Pulmonary artery endothelial cell (primary cell): Measurements from ENCODE around the gene ARL5B. TPM values are rescaled to one million over a fixed set of nuclear protein-coding genes. Genes with fewer than 3 reads are reported as not detected.

Experiments used
- DNase-seq: peaks from one replicate; pipeline ENCODE4 v3.0.0-alpha.2; 2011; ENCODE audit warnings: low read depth, low spot score
- total RNA-seq: library from RNA; depleted of rRNA; stranded (reverse); fragments of >200 nt; gene quantifications from 2 replicates; pipeline ENCODE4 v1.2.3, GENCODE V29; 2014

ARL5B gene
- total RNA-seq, 1 donor from 2014 or later, result 19.5 TPM

GRCh38 chr10:18658271-18659124 lies 733 bp upstream of the ARL5B start:
- DNase-seq, result no peak

DNA sequence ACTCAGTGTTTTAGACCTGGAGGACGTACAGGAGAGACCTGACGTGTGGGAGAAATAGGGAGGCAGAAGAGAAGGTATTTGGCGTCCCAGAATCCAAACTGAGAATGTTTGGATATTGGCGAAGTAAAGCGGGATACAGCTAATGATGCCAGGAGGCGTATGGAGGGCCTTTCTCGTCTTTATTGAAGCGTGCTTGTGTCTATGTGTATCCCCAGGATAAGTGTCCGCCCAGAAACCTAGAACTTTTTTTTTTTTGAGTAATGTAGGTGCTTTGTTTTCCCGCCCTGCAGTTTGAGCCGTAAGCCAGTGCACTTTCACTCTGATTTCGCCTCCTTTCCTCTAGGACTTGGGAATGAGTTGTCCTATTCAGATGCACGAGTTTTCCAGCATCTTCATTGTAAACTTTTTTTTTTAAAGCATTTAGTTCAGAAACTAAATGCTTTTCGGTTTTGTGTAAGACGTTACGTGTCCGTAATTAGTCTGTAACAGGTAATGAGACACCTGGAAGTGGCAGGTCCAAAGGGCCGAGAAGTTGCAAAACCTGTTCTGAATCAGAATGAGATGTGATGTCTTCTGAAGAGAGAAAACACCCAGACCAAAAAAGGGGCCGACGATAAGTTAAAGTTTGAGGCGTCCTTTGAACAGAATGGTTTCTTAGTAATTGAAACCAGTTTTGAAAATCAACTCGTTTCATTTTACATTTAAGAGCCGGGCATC lies 746 bp downstream of the ARL5B start:
- DNase-seq, result no peak

DNA sequence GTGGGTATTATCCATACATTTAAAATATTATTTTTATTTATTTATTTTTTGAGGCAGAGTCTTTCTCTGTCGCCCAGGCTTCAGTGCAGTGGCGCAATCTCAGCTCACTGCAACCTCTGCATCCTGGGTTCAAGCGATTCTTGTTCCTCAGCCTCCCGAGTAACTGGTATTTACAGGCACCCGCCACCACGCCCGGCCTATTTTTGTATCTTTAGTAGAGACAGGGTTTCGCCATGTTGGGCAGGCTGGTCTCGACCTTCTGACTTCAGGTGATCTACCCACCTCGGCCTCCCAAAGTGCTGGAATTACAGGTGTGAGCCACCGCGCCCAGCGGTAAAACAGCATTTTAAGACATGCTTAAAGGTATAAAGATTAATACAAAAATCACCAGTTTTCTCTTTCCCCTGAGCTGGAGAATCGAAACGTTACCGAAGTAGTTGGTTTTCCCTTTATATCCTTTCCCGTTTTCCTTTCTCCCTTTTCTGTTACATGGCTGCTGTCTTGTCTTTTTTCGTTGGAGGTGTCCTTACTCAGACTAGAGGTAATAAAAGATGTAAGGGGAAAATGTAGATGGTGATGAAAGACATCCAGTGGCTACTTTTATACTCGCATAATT lies 1.7 kb downstream of the ARL5B start:
- DNase-seq, result no peak

GRCh38 chr10:18664841-18665478 lies 5.7 kb downstream of the ARL5B start:
- DNase-seq, result no peak

DNA sequence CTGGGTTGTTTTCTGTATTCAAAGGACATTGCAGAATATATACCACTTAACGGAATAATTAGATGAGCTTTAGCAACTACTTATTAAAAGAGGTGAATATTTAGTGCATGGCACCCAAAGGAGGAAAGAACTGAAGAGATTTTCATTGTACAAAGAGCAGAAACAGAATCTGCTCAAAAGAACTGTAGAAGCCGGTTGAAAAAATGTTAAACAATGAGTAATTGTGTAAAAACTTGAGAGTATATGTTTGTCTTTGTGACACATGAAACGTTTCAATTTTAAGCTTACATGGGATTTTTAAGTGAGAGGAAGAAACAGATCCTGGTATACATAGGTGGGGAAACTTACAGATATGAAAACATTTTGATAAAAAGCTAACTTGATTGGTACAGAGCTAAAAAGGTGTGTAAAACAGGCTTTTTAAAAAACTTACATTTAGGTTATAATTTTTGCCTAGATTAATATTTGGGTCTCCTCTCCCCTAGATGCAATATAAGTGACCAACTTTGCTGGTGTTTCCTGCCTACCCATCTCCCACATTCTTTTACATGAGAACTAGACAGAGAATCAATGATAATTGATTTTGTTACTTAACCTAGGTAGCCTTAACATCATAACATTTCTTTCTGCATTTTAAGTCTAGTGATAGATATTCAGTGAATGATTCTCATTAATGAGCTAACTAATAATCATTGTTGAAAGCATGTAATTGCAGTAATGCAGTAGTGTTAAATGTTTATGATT lies 6.8 kb downstream of the ARL5B start:
- no peak for DNase-seq

DNA sequence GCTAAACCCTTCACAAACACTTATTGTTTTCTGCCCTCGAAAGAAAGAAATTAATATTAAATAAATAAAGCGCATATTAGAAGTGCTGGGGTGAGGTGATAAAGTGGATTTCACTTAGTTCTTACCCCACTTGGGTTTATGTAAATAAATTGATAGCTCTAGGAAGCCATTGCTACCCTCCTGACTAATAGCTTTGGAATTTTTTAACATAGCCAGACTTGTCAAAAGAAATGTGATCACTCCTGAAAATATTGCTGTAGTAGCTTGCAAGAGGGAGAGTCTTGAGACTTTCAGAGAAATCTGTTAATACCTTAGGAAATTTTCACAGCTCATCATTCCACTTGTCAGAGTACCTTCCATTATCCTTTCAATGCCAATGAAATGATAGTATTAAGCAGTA lies 7.6 kb downstream of the ARL5B start:
- no peak for DNase-seq

DNA sequence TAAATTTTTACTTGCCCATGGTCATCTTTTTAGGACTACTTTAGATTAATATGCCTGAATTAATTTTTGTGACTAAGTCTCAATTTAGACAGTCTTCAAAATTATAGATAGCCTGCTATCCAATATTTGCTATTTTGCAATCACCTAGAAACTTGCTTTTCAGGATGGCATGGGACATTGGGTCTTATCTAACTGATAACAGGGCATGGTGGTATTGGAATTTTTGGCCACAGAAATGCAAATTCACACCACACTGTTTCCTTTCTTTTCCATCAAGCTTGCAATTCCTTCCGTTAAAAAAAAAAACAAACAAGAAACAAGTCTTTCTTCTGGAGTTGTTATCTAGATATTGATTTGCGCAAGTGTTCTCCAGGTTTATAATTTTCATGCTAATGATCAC lies 8.8 kb downstream of the ARL5B start:
- no peak for DNase-seq

DNA sequence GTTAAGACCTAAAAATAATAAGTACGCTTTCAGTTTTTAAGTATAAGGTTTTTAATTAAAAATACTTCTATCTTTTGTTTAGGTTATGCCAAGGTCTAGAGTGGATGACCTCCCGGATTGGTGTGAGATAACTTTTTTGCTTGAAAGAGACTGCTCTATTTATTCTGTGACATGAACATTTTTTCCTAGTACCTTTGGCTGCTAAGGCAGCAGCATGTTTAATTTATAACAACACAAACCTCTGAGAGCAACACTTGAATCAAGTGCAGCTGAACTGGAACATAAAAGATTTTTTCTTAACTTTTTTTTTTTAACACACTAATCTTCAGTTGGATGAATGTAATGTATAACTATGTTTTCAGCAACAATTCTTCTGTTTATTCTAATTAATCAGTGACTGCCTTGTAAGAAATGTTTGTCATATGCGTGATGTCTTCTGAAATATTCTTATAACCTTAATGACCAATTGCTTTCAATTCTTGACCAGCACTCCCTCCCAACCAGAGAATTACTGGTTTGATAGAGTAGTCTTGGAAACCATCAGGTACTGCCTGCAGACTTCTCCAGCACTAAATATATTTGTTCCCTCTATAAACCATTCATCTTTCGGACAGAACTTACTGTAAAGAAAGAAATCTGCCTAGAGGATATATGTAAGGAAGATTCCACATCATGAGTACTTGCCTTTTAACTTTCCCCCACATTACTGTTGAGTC lies 16.0 kb downstream of the ARL5B start:
- no peak for DNase-seq

DNA sequence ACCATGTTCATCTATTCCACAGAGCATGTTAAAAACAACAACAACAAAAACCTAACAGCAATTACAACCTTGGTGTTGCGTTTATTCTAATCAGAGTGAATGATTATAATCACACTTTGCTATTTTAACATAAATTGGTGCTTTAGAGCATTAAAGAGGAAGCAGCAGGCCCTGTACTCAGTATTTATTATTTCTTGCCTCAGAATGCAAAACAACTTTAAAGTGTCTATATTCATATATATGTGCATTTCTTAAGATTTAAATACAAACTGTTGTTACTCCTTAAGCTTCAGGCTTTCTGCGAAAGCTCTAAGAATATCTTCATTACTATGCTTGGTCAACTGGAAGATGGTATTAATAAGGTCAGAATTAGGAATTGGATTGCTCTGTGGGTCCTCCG lies 21.5 kb downstream of the ARL5B start:
- no peak for DNase-seq

DNA sequence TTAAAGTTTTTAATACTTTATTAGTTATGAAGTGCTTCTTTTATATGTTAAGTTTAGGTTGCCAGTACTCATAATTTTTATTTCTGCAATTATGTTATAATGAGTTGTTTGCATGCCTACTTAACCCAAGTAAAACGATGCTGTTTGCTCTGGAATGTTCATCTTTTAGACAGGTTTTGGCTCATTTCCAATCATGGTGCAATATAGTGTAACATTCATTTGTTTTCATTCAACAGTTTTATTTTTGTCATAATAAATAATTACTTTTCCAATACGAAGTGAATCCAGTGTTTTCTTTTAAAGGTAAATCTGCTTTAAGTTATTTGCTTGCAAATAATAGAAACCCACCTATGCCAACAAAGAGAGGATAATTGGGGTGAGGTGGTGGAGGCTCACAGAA lies 22.1 kb downstream of the ARL5B start:
- no peak for DNase-seq

DNA sequence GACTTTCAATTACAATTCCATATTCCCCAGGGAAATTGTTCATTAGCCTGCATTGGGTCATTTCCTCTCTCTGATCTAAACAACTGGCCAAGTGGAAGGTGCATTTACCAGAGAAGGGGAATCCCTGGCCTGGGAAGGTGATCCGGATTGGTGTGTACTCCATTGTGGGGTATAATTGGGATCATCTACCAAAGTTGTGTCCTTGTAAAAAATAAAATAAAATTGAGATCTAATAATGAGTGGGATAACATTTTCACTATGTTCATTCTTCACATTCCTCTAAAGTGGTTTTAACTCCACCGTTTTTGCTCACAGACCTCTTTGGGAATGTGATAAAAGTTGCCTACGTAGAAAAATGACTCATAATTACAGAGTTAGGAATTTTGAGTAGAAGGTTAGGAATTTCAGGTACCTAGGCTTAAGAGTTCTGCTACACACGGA lies 22.8 kb downstream of the ARL5B start:
- DNase-seq, result no peak

- no peak for DNase-seq
These were observed 24.2 kb downstream of the ARL5B start for GRCh38 chr10:18683427-18683826.

DNA sequence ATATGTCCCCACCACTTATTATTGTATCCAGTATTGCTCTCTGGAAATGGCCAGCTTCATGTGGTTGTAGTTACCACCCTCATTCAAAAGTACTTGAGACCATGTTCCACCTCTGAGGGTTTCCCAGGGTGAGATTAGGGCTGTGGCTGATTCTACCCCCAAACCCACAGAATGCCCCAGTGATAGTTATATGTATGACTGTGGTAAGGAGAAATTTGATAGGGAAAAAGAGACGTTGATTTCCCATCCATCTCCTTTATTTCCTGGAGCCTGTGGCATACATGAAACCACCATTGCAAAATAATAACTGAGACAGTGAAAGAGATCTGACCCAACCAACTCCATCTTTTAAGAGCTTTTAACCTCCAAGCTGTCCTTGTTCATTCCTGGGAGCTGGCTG lies 25.2 kb downstream of the ARL5B start:
- no peak for DNase-seq

DNA sequence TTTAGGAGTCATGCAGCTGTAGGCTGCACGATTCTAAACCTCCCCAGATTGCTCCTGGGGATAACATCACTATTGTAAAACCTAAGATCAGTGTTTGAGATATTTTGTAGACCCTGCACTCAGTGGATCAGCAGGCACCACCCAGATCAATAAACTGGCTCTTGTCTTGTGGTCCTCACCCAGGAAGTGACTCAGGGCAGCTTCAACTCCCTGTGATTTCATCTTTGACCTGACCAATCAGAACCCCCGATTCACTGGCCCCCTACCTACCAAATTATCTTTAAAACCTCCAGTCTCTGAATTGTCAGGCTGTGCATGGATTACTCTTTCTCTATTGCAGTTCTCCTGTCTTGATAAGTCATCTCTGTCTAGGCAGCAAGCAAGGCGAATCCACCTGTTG lies 25.7 kb downstream of the ARL5B start:
- DNase-seq, result no peak

DNA sequence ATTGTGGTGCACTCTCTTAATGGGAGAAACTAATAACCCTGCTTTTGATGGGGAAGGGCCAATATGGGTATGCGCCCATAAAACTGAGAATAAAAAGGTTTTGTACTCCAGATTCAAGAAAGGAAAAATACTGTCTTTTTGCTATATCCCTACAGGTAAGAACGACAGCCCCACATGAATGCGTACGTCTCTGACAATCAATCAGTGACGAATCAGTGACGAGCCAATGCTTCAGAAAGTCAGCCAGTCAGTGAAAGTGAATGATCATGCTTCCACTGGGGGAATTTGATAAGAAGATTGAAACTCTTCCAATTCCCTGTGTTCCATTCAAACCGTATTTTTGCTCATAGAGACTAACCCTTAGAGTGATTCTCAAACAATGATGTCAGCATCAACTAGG lies 26.3 kb downstream of the ARL5B start:
- no peak for DNase-seq

DNA sequence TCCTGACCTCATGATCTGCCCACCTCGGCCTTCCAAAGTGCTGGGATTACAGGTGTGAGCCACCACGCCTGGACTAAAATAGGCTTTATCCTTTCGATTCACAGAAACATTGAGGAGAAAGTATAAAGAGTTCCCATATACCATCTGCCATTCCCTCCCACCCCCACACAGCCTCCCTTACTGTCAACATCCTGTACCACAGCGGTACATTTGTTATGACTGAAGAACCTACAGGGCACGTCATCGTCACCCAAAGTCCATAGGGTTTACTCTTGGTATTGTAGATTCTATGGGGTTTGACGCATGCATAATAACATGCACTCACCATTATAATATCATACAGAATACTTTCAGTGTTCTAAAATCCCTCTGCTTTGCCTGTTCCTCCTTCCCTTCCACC lies 28.0 kb downstream of the ARL5B start:
- DNase-seq, result no peak

DNA sequence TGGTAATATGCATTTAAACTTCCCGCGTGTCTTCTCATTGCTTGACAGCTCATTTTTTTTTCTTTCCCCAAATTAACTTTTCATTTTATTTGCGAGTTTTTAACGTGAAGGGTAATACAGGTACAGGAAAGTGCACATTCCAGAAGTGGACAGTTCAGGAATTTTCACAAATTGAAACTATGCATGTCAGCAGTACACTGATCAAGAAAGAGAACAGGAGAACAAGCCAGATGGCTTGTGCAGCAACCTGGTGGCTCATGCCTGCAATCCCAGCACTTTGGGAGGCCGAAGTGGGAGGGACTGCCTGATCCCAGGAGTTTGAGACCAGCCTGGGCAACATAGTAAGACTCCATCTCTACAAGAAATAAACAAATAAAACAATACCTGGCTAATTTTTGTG lies 28.5 kb downstream of the ARL5B start:
- no peak for DNase-seq

DNA sequence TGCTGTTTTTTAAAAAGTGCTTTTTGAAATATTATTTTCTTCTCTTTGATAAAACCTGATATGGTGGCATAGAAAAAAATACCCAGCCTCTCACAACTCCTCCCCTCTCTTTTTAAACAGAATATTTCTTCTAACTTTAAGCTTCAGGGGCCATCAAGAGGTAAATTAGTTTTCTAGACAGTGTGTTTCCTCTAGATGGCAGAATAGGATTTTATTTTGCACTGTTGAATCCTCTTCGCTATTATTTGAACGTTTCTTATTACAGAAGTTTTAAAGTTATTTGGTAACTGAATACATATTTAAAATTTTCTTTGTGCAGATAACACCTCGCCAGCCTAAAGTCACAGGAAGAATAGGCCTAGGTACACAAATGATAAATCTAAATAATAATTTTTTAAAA lies 30.3 kb downstream of the ARL5B start:
- DNase-seq, result no peak

DNA sequence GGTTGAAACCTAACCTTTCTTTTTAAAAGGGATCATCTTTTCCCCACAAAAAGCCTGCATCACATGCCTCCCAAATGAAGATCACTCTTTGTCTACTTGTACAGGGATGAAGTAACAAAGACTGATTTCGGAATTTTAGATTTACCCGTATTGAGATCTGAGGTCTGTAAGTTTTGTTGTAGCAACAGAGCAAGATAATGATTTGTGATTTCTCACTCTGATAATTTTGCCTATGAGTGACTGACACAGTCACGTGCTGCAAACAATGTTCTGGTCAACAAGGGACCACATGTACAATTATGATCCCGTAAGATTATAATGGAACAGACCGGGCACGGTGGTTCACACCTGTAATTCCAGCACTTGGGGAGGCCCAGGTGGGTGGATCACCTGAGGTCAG lies 31.3 kb downstream of the ARL5B start:
- no peak for DNase-seq
